ENCODE measurements around the gene PSMD12.

The PSMD12 gene

GRCh38 chr17:67374329-67375053 is 8.1 kb upstream of the PSMD12 start:
- TF ChIP-seq CTCF (IDR thresholded peaks at IDR 0.05), result peak; percentile 91
- H3K9ac ChIP-seq, result no peak overlapping the region
- H3K27me3 ChIP-seq (ENCODE audit: control insufficient read depth, insufficient read depth, low read length), result no peaks in the 10 kb centered on the region
- no peaks in the 10 kb centered on the region for H3K36me3 ChIP-seq (ENCODE audit: control insufficient read depth, insufficient read depth, low read length)
- H3K27ac ChIP-seq, result no peak overlapping the region
- H3K4me3 ChIP-seq (ENCODE audit: low read depth, low read length), result no peak overlapping the region
- H3K9me3 ChIP-seq (ENCODE audit: control insufficient read depth, low read length), result no peaks in the 10 kb centered on the region
- H3K4me2 ChIP-seq (ENCODE audit: low read length), result no peak overlapping the region
- no peaks in the 10 kb centered on the region for H3K79me2 ChIP-seq
- peaks cover 7% of the 10 kb centered on the region for H3K4me1 ChIP-seq
- H2AFZ ChIP-seq, result peak overlapping the region; percentile 56

- Histone ChIP-seq H3K9ac (no peak overlapping the region), H3K36me3 (ENCODE audit: control insufficient read depth, insufficient read depth, low read length) (no peaks in the 10 kb centered on the region), H3K27ac (no peak overlapping the region), H3K4me1 (peaks cover 4% of the 10 kb centered on the region), H3K79me2 (no peaks in the 10 kb centered on the region), H3K27me3 (ENCODE audit: control insufficient read depth, insufficient read depth, low read length) (no peaks in the 10 kb centered on the region), H3K4me3 (ENCODE audit: low read depth, low read length) (no peak overlapping the region), H3K4me2 (ENCODE audit: low read length) (no peak overlapping the region), H2AFZ (no peak overlapping the region), H3K9me3 (ENCODE audit: control insufficient read depth, low read length) (no peaks in the 10 kb centered on the region)
- TF ChIP-seq CTCF (IDR thresholded peaks at IDR 0.05), result no peak
Measured at GRCh38 chr17:67372751-67373150, 6.4 kb upstream of the PSMD12 start.

GRCh38 chr17:67369676-67370075 is 3.3 kb upstream of the PSMD12 start:
- Histone ChIP-seq H3K9ac (no peak overlapping the region), H3K27me3 (ENCODE audit: control insufficient read depth, insufficient read depth, low read length) (no peaks in the 10 kb centered on the region), H3K9me3 (ENCODE audit: control insufficient read depth, low read length) (no peaks in the 10 kb centered on the region), H3K4me2 (ENCODE audit: low read length) (no peak overlapping the region), H3K36me3 (ENCODE audit: control insufficient read depth, insufficient read depth, low read length) (no peaks in the 10 kb centered on the region), H3K79me2 (peaks cover 13% of the 10 kb centered on the region), H3K27ac (no peak overlapping the region), H3K4me1 (peaks cover 1% of the 10 kb centered on the region), H2AFZ (peak overlapping the region; percentile 25), H3K4me3 (ENCODE audit: low read depth, low read length) (no peak overlapping the region)
- TF ChIP-seq CTCF (IDR thresholded peaks at IDR 0.05), result no peak

- Histone ChIP-seq H3K4me2 (ENCODE audit: low read length) (peak overlapping the region; percentile 95), H3K79me2 (peaks cover 24% of the 10 kb centered on the region), H2AFZ (peak overlapping the region; percentile 97), H3K9ac (peak overlapping the region; percentile 40), H3K4me3 (ENCODE audit: low read depth, low read length) (peak overlapping the region; percentile 94), H3K36me3 (ENCODE audit: control insufficient read depth, insufficient read depth, low read length) (no peaks in the 10 kb centered on the region), H3K4me1 (peaks cover 7% of the 10 kb centered on the region), H3K9me3 (ENCODE audit: control insufficient read depth, low read length) (no peaks in the 10 kb centered on the region), H3K27me3 (ENCODE audit: control insufficient read depth, insufficient read depth, low read length) (no peaks in the 10 kb centered on the region), H3K27ac (peak overlapping the region; percentile 67)
- no peak for TF ChIP-seq CTCF (IDR thresholded peaks at IDR 0.05)
Measured at GRCh38 chr17:67365738-67366192, 612 bp downstream of the PSMD12 start.

Data from parathyroid adenoma (tissue), 2 donors.